GM18520 (cell line): ENCODE data around the gene CCDC40.

ENCODE experiments used
- ATAC-seq: cut with Tn5 transposase; IDR thresholded peaks from one replicate; pipeline ENCODE4 v1.9.1; 2021; ENCODE audit not compliant: unreplicated experiment

The CCDC40 gene

DNA sequence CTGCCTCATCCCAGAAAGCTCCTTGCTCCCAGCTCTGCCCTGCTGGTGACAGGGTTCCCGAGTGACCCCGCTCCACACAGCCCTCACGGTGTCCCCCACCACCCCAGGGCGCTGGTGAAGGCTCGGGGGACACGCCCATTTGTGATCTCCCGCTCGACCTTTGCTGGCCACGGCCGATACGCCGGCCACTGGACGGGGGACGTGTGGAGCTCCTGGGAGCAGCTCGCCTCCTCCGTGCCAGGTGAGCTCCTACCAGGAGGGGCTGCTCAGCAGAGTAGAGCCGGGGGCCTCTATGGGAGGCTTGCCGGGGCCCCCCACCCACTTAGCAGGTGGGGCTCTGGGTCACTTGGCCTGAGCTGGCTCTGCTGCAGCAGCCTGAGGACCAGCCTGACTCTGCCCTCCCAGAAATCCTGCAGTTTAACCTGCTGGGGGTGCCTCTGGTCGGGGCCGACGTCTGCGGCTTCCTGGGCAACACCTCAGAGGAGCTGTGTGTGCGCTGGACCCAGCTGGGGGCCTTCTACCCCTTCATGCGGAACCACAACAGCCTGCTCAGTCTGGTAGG, 76.1 kb downstream of the CCDC40 start:
- ATAC-seq = no peak

DNA sequence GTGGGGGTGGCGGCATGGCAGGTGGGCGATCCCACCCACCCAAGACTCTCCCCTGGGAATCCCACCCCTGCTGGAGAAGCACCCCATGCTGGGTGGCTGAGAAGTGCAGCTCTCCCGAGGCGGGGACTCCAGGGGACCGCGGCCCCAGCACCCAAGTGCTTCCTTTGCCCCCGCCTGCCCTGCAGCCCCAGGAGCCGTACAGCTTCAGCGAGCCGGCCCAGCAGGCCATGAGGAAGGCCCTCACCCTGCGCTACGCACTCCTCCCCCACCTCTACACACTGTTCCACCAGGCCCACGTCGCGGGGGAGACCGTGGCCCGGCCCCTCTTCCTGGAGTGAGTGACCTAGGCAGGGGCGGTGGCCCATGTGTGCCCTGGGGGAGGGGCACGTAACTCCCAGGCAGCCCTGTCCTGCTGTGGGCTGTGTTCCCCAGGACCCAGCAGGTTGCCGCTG, 76.6 kb downstream of the CCDC40 start:
- ATAC-seq = no peak

GRCh38 chr17:80114758-80115157, 78.3 kb downstream of the CCDC40 start:
- ATAC-seq = no peak

DNA sequence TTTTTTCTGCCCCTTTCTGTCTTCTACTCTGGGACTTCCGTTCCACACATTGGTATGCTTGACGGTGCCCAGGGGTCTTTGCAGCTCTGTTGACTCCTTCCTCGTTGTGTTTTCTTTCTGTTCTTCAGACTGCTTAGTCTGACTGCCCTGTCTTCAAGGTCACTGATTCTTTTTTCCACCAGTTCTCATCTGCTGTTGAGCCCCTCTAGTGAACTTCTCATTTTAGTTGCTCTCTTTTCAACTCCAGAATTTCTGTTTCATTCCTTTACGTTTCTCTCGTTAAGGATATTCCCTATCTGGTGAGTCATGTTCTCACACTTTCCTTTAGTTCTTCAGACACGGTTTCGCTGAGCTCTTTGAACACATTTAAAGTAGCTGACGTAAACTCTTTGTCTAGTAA, 78.7 kb downstream of the CCDC40 start:
- no peak for ATAC-seq

DNA sequence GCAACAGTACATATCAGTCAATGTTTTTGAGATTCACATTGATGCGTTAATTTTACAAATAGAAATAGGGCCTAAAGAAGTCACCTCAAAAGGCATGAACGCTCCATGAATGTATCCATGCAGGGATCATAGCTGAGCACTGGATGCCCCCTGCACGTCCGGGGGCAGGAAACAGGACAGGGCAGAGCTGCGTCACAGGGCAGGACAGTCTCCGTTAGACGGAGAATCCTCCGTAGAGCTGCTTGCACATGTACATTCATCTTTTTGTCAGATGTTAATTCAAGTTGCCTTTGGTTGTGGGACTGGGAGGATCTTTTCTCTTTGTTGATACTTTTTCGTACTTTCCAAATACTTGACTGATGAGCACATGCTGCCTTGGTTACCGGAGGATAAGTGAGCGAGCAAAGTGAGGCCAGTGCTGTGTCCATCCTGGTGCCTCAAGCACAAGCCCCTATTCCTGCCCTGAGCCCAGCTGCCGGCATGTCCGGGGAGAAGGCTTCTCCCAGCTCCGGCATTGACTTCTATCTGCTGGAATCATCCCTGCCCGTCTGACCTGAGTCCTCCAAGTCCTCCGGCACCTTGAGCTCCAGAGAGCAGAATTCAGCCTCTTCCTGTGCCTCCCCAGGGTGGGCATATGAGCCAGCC, 80.0 kb downstream of the CCDC40 start:
- ATAC-seq = no peak

DNA sequence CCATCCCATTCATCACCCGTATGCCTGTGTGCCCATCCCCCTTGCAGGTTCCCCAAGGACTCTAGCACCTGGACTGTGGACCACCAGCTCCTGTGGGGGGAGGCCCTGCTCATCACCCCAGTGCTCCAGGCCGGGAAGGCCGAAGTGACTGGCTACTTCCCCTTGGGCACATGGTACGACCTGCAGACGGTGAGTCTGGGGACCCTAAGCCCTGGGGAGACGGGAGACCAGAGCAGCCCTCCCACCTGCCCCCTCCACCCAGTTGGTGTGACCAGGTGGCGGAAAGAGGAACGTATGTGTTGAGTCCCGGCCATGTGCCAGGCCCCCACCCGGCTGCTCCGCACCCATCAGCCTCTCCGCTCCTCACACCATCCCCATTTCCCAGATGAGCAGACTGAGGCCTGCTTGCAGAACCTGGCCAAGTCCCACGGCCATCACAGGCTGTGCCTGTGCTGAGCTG, 80.5 kb downstream of the CCDC40 start:
- ATAC-seq = no peak

DNA sequence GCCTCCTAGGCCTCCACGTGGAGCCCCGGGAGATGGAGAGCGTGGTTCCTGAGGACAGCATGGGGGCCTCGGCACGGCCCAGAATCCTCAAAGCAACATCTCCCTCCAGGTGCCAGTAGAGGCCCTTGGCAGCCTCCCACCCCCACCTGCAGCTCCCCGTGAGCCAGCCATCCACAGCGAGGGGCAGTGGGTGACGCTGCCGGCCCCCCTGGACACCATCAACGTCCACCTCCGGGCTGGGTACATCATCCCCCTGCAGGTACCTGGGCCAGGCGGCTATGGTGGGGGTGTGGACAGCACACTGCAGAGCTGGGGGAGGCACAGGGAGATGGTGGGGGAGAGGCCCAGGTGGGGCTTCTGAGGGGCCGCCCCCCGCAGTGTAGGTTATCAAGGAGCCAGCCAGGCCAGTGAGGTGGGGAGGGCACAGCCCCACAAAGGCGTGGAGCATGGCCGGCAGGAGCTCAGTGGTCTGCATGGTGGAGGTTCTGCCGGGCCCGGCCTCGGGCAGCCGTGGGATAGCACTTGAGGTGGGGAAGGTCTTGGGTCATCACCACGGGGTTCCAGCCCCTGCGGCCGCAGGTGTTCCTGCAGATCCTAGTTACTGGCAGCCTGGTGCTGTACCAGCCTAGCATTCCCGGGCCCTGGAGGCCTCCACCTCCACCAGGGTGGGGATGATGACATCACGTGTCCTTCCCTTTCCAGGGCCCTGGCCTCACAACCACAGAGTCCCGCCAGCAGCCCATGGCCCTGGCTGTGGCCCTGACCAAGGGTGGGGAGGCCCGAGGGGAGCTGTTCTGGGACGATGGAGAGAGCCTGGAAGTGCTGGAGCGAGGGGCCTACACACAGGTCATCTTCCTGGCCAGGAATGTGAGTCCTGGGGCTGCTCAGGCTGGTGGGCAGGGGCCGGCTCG, 81.3 kb downstream of the CCDC40 start:
- ATAC-seq = no peak

DNA sequence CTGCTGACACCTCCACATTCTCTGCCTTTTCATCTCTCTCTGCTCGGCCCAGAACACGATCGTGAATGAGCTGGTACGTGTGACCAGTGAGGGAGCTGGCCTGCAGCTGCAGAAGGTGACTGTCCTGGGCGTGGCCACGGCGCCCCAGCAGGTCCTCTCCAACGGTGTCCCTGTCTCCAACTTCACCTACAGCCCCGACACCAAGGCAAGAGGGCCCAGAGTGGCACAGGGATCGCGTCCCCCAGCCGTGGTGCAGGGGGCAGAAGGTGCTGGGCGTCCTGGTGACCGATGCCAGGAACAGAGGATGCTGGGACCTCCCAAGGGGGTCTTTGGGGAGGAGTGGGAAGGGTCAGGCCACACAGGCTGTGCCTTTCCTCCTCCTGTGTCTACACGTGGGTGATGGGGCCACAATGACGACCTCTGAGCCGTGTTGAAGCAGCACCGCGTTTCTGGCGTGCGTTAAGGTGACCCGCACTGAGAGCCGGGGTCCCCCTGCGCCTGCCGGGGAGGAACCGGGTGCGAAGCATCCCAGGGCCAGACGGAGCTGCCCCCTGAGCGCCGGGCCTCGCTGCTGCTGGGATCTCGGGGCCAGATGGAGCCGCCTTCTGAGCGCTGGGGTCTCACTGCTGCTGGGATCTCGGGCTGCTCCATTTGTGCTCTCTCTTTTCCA, 82.3 kb downstream of the CCDC40 start:
- no peak for ATAC-seq

DNA sequence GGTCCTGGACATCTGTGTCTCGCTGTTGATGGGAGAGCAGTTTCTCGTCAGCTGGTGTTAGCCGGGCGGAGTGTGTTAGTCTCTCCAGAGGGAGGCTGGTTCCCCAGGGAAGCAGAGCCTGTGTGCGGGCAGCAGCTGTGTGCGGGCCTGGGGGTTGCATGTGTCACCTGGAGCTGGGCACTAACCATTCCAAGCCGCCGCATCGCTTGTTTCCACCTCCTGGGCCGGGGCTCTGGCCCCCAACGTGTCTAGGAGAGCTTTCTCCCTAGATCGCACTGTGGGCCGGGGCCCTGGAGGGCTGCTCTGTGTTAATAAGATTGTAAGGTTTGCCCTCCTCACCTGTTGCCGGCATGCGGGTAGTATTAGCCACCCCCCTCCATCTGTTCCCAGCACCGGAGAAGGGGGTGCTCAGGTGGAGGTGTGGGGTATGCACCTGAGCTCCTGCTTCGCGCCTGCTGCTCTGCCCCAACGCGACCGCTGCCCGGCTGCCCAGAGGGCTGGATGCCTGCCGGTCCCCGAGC, 82.9 kb downstream of the CCDC40 start:
- no peak for ATAC-seq

DNA sequence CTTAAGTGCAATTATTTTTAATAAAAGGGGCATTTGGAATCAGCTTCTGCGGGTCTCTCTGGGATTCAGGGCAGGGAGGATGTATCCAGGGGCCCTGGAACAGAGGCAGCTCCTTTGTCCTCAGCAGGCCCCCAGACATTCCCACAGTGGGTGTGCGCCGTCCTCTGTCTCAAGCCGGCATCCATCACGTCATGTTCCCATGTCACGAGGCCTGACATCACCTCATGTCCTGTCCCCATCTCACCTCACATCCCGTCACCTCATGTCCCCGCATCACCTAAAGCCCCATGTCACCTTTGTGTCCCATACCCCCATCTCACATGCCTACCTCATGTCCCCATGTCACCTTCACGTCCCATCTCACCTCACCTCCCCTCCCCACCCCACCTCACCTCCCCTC, 83.4 kb downstream of the CCDC40 start:
- no peak for ATAC-seq

- no peak for ATAC-seq
Observed at GRCh38 chr17:80122026-80122575, 85.7 kb downstream of the CCDC40 start.

DNA sequence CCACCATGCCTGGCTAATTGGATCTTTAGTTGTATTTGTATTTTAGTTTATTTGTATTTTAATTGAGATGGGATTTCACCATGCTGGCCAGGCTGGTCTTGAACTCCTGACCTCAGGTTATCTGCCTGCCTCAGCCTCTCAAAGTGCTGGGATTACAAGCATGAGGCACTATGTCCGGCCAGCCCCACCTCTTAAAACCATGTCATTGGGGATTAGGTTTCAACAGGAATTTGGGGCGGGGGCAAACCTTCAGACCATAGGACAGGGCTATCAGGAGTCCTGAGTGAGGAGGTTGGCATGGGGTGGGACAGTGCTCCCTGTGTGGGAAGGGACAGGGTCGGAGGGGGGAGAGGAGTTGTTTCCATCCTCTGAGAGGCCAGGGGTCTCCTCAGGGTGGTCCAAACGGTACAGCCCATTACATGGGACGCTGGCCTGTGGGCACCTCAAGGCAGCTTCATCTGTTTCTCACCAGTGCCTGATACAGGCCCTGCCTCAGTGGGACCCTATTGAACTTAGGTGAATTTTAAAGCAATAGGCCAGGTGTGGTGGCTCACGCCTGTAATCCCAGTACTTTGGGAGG, 86.6 kb downstream of the CCDC40 start:
- no peak for ATAC-seq

- ATAC-seq = no peak
Observed at GRCh38 chr17:80123791-80124190, 87.3 kb downstream of the CCDC40 start.

GRCh38 chr17:80124351-80124981, 88.0 kb downstream of the CCDC40 start:
- ATAC-seq = no peak

GRCh38 chr17:80125656-80126448, 89.4 kb downstream of the CCDC40 start:
- ATAC-seq = no peak

- no peak for ATAC-seq
Observed at GRCh38 chr17:80126449-80126715, 89.9 kb downstream of the CCDC40 start.

GRCh38 chr17:80129006-80129565, 92.6 kb downstream of the CCDC40 start:
- no peak for ATAC-seq

GRCh38 chr17:80130992-80131391, 94.5 kb downstream of the CCDC40 start:
- ATAC-seq = no peak
